BE2C (cell line): ENCODE data around the gene PPARA.
"Not testable (repeated sequence)": the region's sequence is repeated elsewhere in the genome, so short reads cannot be mapped to it uniquely, and the experiment has no call there.

Experiments used
- DNase-seq: peaks from one replicate; pipeline ENCODE4 v3.0.0-alpha.2; 2020
- H3K27me3 ChIP-seq: fragments of 250-450 bp; sonication (Bioruptor Pico); 2 replicates; pipeline ENCODE4 v1.5.1; 2020; ENCODE audit warnings: mild to moderate bottlenecking
- H3K36me3 ChIP-seq: fragments of 250-450 bp; sonication (Bioruptor Pico); 2 replicates; pipeline ENCODE4 v1.5.1; 2020; ENCODE audit warnings: mild to moderate bottlenecking
- H3K4me1 ChIP-seq: fragments of 250-450 bp; sonication (Bioruptor Pico); 2 replicates; pipeline ENCODE4 v1.5.1; 2020
- H3K4me3 ChIP-seq: 2 replicates; pipeline ENCODE4 v1.5.1; 2011; ENCODE audit warnings: low read depth, low read length
- H3K9me3 ChIP-seq: fragments of 250-450 bp; sonication (Bioruptor Pico); 2 replicates; pipeline ENCODE4 v1.5.1; 2020
- TF ChIP-seq, protein P1 (sequence below): IDR thresholded peaks from 2 replicates; pipeline ENCODE4 v1.5.1; 2012; ENCODE audit warnings: mild to moderate bottlenecking, low read depth, low read length

Gene PPARA

DNA sequence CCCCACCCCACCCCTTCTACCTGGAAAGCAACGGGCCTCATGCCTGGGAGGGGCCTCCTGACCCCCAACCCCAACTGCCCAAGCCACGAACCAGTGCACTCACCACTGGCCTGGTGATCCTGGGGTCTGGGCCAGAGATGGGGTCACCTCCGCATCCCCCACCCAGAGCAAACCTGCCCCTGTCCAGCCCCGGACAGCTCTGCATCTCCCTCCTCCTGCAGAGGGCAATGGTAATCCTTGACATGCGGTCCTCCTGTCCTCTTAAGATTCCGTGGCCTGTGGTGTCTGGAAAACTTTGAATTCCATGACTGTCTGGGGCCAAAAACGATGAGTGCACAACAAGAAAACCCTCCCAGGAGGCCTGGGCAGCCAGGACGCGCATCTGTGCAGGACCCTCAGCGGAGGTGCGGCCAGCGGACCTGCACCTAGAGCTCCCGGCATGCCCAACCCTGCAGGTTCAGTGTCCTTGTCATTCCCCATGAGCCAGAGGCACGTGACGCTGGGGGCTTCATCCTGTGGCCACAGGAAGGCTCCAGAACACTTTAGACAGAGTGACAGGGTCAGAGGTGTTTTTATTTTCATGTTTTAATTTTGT lies 16.1 kb upstream of the PPARA start:
- no peak overlapping the region for H3K4me3 ChIP-seq
- H3K9me3 ChIP-seq = no peaks in the 10 kb centered on the region
- H3K36me3 ChIP-seq = no peaks in the 10 kb centered on the region
- DNase-seq = no peak
- no peaks in the 10 kb centered on the region for H3K4me1 ChIP-seq
- TF ChIP-seq, protein P1, sequence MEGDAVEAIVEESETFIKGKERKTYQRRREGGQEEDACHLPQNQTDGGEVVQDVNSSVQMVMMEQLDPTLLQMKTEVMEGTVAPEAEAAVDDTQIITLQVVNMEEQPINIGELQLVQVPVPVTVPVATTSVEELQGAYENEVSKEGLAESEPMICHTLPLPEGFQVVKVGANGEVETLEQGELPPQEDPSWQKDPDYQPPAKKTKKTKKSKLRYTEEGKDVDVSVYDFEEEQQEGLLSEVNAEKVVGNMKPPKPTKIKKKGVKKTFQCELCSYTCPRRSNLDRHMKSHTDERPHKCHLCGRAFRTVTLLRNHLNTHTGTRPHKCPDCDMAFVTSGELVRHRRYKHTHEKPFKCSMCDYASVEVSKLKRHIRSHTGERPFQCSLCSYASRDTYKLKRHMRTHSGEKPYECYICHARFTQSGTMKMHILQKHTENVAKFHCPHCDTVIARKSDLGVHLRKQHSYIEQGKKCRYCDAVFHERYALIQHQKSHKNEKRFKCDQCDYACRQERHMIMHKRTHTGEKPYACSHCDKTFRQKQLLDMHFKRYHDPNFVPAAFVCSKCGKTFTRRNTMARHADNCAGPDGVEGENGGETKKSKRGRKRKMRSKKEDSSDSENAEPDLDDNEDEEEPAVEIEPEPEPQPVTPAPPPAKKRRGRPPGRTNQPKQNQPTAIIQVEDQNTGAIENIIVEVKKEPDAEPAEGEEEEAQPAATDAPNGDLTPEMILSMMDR = no peak
- H3K27me3 ChIP-seq = no peaks in the 10 kb centered on the region

DNA sequence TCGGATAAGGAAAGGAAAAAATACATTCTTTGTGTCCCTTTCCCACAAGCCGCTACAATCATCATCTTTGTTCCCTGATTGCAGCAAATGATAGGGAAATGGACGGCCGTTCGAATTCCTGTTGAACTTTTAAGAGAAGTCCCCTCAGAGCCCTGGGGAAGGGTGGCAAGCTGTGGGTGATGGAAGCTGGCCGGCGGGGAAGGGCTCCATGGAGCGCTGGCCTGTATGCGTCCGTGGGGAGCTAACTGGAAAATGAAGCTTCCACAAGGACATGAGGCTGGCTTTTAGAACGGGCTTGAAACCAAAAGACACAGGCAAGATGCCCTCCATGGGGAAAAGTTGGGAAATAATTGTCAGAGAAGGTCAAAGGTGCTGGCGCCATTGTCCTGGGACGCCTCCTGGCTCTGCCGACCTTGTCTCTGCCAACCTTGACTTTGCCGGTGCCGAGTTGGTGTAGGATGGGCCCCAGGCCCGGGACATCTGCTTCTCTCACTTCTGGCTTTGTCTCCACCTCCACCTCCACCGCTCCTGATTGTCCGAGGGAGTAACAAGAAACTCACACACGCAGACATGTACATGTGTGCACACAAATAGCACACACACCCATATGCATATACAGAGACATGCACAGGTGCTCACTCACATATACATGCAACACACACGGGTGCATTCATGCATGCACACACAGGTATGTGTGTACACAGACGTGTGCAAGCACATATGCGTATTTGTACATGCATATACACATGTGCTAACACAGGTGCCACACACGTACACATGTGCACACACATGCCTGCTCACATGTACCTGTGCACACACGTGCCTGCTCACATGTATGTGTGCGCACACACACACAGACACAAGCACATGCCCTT lies 14.5 kb upstream of the PPARA start:
- Histone ChIP-seq H3K36me3 (no peaks in the 10 kb centered on the region), H3K27me3 (no peaks in the 10 kb centered on the region), H3K4me1 (no peaks in the 10 kb centered on the region), H3K4me3 (no peak overlapping the region), H3K9me3 (no peaks in the 10 kb centered on the region)
- no peak for DNase-seq
- TF ChIP-seq, protein P1 = no peak

DNA sequence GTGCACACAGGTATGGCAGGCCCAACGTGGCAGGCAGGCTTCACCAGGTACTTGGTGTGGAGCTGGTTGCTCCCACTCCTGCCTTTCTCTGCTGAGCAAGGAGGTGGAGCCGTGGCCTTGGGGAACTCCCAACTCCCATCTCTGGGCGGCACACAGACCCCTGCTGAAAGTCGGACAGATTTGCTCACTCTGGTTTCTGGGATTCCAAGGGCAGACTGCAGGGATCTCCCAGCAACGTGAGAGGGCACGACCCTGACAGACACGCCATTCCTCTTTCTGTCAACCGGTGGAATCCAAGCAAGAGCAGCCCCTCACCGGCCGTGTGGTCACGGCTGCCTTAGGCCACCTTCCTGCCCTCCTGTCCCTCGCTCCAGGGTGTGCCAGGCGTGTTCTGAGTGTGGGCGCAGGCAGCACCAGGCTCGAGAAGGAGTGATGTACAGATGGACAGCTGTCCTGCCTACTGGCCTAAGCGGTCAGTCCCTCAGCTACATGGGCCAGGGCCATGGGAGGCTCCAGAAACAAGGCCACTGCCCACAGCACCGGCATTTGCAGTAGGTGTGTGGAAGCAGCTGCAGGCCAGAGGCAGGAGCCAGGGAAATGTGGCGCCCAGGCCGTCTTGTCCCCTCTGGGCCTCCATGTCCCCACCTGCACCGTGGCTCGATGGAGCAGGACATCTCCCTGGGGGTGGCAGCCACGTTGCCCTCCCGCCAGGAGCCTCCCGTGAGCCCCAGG lies 13.7 kb upstream of the PPARA start:
- Histone ChIP-seq H3K4me1 (no peaks in the 10 kb centered on the region), H3K27me3 (no peaks in the 10 kb centered on the region), H3K36me3 (no peaks in the 10 kb centered on the region), H3K9me3 (no peaks in the 10 kb centered on the region), H3K4me3 (no peak overlapping the region)
- TF ChIP-seq, protein P1 = no peak
- no peak for DNase-seq

DNA sequence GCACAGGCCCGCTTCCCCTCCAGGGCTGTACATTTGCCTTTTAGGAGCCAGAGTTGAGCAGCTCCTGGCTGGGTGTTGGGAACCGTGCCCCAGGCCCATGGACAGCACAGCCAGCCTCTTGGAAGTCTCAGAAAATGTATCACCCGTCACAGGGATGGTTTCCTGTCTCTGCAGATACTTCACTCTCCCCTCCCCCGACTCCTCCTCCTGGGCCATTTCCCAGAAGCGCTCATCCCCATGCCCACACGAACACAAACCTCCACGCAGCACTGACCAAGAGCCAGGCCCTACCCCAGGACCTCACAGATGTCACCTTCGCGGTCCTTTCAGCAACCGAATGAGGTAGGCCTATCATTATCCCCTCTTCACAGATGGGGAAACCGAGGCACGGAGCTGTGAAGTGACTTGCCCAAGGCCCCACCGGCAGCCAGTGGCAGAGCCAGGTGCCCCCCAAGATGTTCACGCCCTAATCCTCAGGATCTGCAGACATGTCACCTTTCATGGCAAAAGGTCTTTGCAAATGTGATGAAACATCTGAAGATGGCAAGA lies 13.0 kb upstream of the PPARA start:
- DNase-seq = no peak
- H3K4me3 ChIP-seq = no peak overlapping the region
- TF ChIP-seq, protein P1 = no peak
- no peaks in the 10 kb centered on the region for H3K36me3 ChIP-seq
- H3K4me1 ChIP-seq = no peaks in the 10 kb centered on the region
- H3K27me3 ChIP-seq = no peaks in the 10 kb centered on the region
- no peaks in the 10 kb centered on the region for H3K9me3 ChIP-seq

DNA sequence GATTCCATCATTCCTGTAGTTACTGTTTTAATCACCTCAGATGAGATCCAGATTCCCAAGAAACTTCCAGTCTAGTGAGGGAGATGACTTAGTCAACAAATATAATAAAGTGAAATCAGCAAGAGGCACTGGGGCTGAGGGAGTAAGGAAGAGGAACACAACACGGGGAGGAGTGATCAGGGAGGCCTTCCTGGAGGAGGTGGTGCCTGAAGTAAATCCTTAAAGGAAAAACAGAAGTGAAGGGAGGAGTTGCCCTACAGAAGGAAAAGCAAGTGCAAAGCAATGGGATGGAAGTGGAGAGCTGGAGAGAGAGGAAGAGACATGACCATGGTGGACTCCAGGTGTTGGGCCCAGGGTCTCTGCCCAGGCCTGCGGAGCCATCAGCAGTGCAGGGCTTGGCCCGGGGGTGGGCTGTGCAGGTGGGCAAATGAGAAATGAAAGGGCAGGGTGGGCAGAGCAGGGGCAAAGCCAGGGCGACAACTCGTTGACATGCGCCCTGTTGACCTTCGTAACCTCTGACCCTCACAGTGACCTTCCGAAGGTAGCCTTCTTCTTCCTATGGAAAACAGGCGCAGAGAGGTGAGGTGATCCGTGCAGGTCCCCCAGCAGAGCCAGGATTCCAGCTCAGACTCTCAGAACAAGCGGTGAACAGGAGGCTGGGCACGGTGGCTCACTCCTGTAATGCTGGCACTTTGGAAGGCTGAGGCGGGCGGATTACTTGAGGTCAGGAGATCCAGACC lies 12.1 kb upstream of the PPARA start:
- no peaks in the 10 kb centered on the region for H3K4me1 ChIP-seq
- DNase-seq = no peak
- no peaks in the 10 kb centered on the region for H3K36me3 ChIP-seq
- no peaks in the 10 kb centered on the region for H3K27me3 ChIP-seq
- H3K4me3 ChIP-seq = no peak overlapping the region
- TF ChIP-seq, protein P1 = no peak
- no peaks in the 10 kb centered on the region for H3K9me3 ChIP-seq

DNA sequence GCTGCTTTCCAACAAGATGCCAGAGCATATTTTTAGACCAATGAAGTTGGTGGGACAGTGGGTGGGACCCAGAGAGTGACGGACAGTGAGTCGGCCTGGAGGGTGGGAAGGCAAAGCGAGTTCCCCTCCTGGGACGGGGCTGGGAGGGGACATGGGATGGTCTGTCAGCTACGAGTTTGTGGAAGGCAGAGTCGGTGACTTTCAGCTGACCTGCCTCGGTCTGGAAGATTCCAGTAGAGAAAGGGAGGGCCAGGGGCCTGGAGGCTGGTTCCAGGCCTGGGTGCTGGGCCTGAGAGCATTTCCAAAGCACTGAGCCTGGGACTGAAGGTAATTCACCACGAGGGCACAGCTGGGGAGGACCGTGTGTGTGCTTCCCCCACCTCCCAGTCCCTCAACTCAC lies 10.9 kb upstream of the PPARA start:
- not testable (repeated sequence) for DNase-seq, H3K9me3 ChIP-seq, H3K36me3 ChIP-seq, H3K4me3 ChIP-seq, H3K4me1 ChIP-seq, H3K27me3 ChIP-seq
